Inflammatory macrophage treated with lipopolysaccharide for 4 hours (primary cell): ENCODE results near the gene CPED1.
A peak's percentile ranks its signal among the peaks of the same experiment; 100 is the strongest.
"Not testable (repeated sequence)": the region's sequence is repeated elsewhere in the genome, so short reads cannot be mapped to it uniquely, and the experiment has no call there.

Source experiments
- DNase-seq: peaks from one replicate; pipeline ENCODE4 v3.0.0-alpha.2; 2020

CPED1 gene

GRCh38 chr7:120997882-120998474 lies 9.5 kb downstream of the CPED1 start:
- peak; percentile 77 for DNase-seq

GRCh38 chr7:120998520-120998919 lies 10.0 kb downstream of the CPED1 start:
- no peak for DNase-seq

DNA sequence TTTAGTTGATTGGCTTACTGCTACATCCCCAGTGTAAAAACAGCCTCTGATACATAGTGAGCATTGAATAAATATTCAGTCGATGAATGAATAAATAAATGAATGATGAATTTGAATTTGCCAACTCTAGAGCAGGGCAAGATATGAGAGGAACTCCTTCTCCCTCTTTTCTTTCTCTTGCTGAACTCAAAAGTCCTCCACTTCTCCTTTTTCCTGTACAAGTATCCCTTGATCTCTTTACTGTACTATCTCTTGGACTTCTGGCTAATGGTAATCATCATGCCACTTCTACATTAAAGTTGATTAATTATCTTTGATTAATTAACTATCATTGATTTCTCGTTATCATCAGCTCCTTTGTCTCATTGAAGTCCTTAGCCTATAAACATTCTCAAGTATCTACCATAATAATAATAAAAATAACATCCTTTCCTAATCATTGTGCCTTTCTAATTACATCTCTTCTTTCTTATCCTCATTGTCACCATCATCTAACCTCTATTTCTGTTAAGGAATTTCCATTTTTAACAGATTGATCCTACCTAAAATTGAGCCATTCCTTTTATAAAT lies 10.6 kb downstream of the CPED1 start:
- DNase-seq = no peak

- peak; percentile 70 for DNase-seq
Measured at GRCh38 chr7:121000081-121000983, 11.8 kb downstream of the CPED1 start.

- no peak for DNase-seq
Measured at GRCh38 chr7:121001234-121001906, 12.9 kb downstream of the CPED1 start.

DNA sequence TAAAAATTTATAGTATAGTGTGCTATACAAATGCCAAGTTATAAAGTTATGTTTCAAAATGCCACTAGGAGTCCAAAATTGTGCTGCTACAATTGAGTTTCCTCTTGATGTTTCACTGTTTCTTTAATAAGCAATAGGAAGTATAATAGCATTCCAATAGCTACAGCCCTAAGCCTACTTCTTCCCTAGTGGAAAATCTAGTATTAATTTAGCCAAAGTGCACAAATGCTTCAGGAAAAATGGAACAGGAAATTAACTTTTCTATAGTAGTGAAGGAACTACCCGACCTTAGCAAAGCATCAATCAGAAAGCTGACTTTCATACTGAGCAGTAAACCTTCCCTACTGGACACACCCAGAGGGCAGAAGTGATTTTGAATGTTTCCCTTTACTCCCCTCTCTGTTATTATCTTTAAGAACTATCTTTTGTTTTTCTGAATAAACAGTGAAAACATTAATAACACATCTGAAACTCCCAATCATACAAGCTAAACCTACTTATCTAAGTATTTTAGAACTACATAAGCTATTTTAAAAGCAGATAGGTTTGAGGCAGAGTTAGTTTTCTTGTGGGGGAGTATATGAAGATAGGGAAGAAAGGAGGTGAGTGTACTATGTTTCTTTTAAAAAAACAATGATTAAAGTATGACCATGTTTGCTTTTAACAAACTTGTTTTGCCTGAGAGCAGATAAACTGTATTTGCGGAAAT lies 13.7 kb downstream of the CPED1 start:
- DNase-seq = no peak

GRCh38 chr7:121002757-121003200 lies 14.3 kb downstream of the CPED1 start:
- DNase-seq = no peak

- no peak for DNase-seq
Measured at GRCh38 chr7:121003986-121004685, 15.6 kb downstream of the CPED1 start.

- not testable (repeated sequence) for DNase-seq
Measured at GRCh38 chr7:121005058-121005457, 16.5 kb downstream of the CPED1 start.

DNA sequence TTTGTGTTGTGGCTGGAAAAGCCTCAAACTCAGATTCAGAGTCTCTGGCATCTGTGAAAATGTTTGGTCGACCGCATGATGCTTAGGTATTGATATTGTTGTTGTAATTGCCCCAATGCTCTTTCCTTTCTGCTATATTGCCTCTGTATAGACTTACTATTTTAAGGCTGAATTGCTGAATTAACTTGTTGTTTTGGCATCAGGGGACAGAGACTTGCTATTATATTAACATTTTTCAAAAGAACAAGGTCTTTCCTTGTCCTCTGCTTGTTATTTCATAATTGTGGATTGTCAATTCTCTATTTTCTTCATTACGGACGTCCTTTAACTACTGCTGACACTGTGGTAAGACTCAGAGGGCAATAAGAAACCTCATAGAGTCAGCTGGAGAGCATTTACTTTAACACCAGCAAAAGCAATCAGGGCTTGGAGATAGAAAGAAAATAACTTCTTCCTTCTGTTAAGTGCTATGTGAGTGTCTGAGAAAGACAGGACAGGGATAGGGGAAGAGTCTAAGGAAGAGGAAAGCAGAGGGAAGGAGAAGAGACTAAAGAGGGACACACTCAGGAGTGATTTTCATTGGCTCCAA lies 17.6 kb downstream of the CPED1 start:
- DNase-seq = no peak

DNA sequence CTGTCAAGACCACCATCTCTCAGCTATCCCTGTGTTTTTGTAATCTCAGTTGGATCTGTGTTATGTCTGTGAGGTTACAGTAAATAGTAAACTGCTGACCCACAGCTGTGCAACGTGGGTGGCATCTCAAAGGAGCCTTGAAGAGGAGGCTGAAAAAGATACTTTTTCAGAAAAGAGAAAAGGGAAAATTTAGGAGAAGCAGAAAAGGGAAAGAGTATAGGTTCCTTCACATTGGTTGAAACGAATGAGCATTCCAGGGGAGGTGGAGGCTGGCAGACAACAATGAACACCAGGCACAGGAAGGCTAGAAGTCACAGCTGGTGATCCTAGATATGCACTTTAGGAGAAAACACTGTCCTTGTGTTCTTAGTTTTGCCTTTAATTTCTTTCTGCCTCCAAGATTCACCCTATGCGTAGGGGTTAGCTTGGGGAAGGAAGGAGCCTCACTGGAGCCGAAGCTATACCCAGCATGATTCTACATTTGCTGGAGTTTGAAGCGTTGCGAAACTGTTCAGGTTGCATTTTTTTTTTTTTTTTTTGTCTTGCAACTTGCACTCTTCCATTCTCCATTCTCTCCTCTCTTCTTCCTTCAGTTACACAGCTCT lies 18.3 kb downstream of the CPED1 start:
- DNase-seq = no peak

GRCh38 chr7:121008816-121009215 lies 20.3 kb downstream of the CPED1 start:
- DNase-seq = no peak

DNA sequence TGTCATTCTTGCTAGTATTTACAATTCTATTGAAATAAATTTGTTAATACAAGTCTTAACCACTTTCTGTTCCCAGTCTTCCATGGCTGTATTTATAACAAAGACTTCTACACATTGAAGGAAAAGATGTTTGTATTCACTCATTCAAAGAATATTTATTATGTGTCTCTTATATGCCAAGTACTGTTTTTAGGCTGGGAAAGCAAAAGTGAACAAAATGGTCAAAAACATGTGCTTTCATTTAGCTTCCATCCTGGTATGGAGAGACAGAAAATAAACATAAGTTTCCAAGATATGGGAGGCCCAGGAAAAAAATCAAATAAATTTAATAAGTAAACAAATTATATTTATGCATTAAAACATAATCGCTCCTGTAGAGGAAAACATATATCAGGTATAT lies 22.9 kb downstream of the CPED1 start:
- no peak for DNase-seq

DNA sequence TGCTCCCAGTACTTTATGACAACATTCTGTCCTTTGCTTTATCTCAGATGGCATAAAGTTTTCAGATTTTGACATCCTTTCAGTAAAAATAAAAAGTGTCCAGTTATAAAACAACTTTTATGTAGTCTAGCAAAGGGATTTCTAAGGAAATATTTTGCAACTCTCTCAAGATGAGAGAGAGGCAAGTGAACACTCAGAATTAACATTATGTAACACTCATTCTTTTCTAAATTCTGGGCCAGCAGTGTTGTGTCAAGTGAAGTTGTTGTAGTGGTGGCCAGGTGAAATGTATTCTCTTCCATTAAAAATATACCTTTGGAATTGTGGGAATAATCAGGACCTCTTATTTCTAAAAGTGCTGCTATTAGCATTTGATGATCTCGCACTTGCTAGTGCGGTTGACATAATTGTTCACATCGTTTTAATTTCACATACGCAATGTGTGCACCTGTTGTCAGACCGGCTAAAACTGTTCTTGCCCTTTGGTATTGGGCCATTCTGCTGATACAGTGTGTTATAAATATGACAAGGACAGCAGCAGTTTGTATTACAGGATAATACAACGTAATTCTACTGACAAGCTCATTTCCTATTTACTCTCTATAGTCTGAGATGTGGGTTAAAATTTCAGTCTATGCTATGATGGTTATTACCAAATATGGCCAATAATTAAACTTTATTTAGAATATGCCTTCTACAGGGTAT lies 23.8 kb downstream of the CPED1 start:
- DNase-seq = no peak

DNA sequence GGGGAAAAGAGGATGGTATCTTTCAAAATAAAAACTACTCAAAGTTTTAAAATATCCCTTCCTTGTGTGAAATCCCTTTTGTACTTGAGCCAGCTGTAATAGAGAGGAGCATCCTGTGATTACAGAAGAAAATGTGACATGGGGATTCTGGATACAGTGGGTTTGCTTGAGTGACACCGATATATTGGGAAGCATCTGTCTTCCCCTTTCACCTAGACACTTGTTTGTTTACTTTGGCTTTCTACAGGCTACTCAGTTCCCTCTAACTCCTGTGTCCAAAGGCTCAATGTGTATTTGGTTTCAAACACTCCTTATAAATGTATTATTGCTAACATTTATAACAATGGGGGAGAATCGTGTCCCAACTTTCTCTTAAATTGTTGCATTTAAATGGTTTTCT lies 24.4 kb downstream of the CPED1 start:
- no peak for DNase-seq

GRCh38 chr7:121015560-121015959 lies 27.0 kb downstream of the CPED1 start:
- no peak for DNase-seq

DNA sequence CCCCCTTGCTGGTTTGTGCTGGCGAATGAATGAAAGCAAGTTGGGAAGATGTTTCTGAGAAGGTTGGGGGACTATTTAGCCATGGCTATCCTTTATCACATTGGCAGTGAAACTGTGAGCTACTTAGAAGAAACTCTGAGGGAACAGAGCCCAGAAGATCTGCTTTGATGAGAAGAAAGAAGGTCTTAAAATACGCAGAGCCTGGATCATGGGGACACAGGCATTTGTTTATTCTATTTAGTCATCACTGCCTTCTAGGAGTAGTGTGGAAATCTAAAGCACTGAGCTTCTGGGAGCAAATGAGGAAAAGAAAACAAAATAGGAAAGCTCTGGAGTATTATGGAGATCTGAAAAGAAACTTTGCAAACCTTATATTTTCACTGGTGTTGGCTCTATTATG lies 28.5 kb downstream of the CPED1 start:
- DNase-seq = no peak

- no peak for DNase-seq
Measured at GRCh38 chr7:121017586-121017985, 29.1 kb downstream of the CPED1 start.

- peak; percentile 96 for DNase-seq
Measured at GRCh38 chr7:121019018-121019417, 30.5 kb downstream of the CPED1 start.

- DNase-seq = peak; percentile 93
Measured at GRCh38 chr7:121020249-121020988, 31.9 kb downstream of the CPED1 start.
